Lower leg skin (tissue), 4 donors: ENCODE data around the gene NR5A2. TPM values are rescaled to one million over a fixed set of nuclear protein-coding genes. Genes with fewer than 3 reads are reported as not detected.

ENCODE experiments used
- DNase-seq, 2 donors: peaks; one replicate each; pipeline ENCODE4 v3.0.0-alpha.2; 2019; ENCODE audit warnings: low spot score in 2 of 2
- H3K4me3 ChIP-seq: fragments of 200-600 bp; sonication (generic); 2 replicates; pipeline ENCODE4 v1.5.1; 2017; ENCODE audit warnings: mild to moderate bottlenecking, low read depth; ENCODE audit not compliant: poor library complexity, severe bottlenecking
- CTCF ChIP-seq, 3 donors: fragments of 450-650 bp; IDR thresholded peaks; one replicate each; pipeline ENCODE4 v1.5.1; 2016; ENCODE audit warnings: antibody characterized with exemption in 3 of 3, mild to moderate bottlenecking in 3 of 3, moderate library complexity in 2 of 3
- POLR2A ChIP-seq, 2 donors: fragments of 450-650 bp; IDR thresholded peaks; one replicate each; pipeline ENCODE4 v1.6.1; 2016 to 2017; ENCODE audit warnings: antibody characterized with exemption in 2 of 2, mild to moderate bottlenecking in 1 of 2, moderate library complexity in 1 of 2
- WGBS, 2 donors: methylation state at CpG; one replicate each; pipeline ENCODE4 v1.1.5; 2018; 5-methylcytosine and 5-hydroxymethylcytosine counted together
- intact Hi-C: fragments of 100-400 bp; cut with DNase I; formaldehyde crosslinking; loops from one replicate; pipeline ENCODE4 v1.15.0; 2023; ENCODE audit warnings: low total_unique reads
- total RNA-seq, 4 donors: library from RNA; depleted of rRNA; stranded (reverse); fragments of >200 nt; gene quantifications; one replicate each; pipeline ENCODE4 v1.1.0, GENCODE V29; 2016

Gene NR5A2
- total RNA-seq, 4 donors from 2014 or later = 0.59 to 2.4 (median 1.2) TPM

DNA sequence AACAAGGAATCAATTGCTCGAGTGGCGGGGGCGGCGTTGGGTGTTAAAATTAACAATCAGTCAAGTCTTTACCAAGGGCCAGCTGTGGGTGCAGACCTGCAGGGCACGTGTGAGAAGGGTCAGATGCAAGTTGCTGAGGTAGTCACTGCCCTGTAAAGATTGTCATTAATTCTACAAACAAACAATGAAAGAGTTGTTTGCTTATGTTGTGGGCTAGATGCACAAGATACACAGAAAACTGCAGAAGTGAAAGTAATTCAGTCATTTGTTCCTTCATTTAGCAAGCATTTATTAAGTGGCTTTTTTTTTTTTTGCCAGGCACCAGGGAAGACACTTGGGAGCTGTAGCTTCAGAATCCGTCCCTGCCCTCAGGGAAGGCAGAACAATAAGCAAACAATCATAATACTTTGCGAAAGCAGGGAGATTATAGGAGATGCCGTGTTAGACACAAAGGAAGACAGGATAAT is 79.5 kb downstream of the NR5A2 start:
- WGBS, 2 donors = 53 to 55% methylated on average over 8 of the region's 8 CpGs
- DNase-seq = no peak
- TF ChIP-seq CTCF (IDR thresholded peaks at IDR 0.05) (no peak), POLR2A (IDR thresholded peaks at IDR 0.05) (no peak)
- intact Hi-C loops = no loop called here
- H3K4me3 ChIP-seq = no peak overlapping the region

GRCh38 chr1:200108659-200109058 is 81.1 kb downstream of the NR5A2 start:
- intact Hi-C loops = no loop called here
- 0% methylated on average over 1 of the region's 1 CpG for WGBS, 2 donors
- H3K4me3 ChIP-seq = no peak overlapping the region
- no peak for DNase-seq
- TF ChIP-seq CTCF (IDR thresholded peaks at IDR 0.05) (no peak), POLR2A (IDR thresholded peaks at IDR 0.05) (no peak)

- intact Hi-C loops = no loop called here
- 70 to 73% methylated on average over 3 of the region's 3 CpGs for whole genome bisulfite sequencing, 2 donors
Observed at GRCh38 chr1:200112290-200112689, 84.8 kb downstream of the NR5A2 start.

DNA sequence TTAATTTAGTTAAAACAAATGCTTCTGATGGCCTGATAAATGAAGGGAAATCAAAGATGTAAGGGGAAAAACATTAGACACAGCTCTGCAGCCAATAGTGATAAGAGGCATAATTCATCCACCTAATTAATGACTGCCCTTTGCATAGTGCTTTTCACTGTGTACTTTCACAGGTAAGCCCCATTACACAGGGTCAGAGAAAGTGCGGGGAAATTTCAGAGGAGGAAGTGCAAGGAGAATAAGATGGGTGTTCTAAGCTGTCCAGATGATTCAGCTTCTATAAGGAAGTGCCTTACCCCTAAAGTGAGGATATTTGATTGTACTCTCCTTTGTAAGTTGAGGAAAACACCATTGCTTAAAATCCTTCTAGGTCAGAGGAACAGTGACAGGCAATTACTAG is 88.0 kb downstream of the NR5A2 start:
- TF ChIP-seq CTCF (IDR thresholded peaks at IDR 0.05) (no peak), POLR2A (IDR thresholded peaks at IDR 0.05) (no peak)
- intact Hi-C loops = no loop called here
- 72 to 84% methylated on average over 1 of the region's 1 CpG for WGBS, 2 donors
- no peak overlapping the region for H3K4me3 ChIP-seq
- no peak for DNase-seq

More at GRCh38 chr1:200112290-200112689, 84.8 kb downstream of the NR5A2 start:
- H3K4me3 ChIP-seq = no peak overlapping the region
- TF ChIP-seq POLR2A (IDR thresholded peaks at IDR 0.05) (no peak), CTCF (IDR thresholded peaks at IDR 0.05) (no peak)
- no peak for DNase-seq

- H3K4me3 ChIP-seq = no peak overlapping the region
- TF ChIP-seq CTCF (IDR thresholded peaks at IDR 0.05) = no peak
- no peak for TF ChIP-seq POLR2A (IDR thresholded peaks at IDR 0.05)
- intact Hi-C loops = no loop called here
- WGBS, 2 donors = 93 to 94% methylated on average over 1 of the region's 1 CpG
- DNase-seq = no peak
Observed at GRCh38 chr1:200116324-200116723, 88.8 kb downstream of the NR5A2 start.

GRCh38 chr1:200118779-200119505 is 91.4 kb downstream of the NR5A2 start:
- intact Hi-C loops = no loop called here
- DNase-seq = no peak
- WGBS, 2 donors = 92 to 97% methylated on average over 3 of the region's 3 CpGs
- no peak for TF ChIP-seq POLR2A (IDR thresholded peaks at IDR 0.05)
- no peak for TF ChIP-seq CTCF (IDR thresholded peaks at IDR 0.05)
- no peak overlapping the region for H3K4me3 ChIP-seq
